Panc1 (cell line): ENCODE results near the gene SPTBN1. TPM values are rescaled to one million over a fixed set of nuclear protein-coding genes. Genes with fewer than 3 reads are reported as not detected.

Source experiments
- ATAC-seq: fragments of 200-7000 bp; cut with Tn5 transposase; 2 replicates; pipeline ENCODE4 v1.9.1; 2020; ENCODE audit warnings: mild to moderate bottlenecking, moderate library complexity
- BruUV-seq: library from RNA; stranded (reverse); fragments of 400-500 nt; replicated peaks from 2 replicates; lab custom pipeline; 2021; lab: Mats Ljungman, UMichigan
- CTCF ChIA-PET: fragments of 300-600 bp; sonication (Branson Sonifier 250); formaldehyde crosslinking; loops from one replicate; lab custom pipeline; 2022; ENCODE audit warnings: antibody characterized with exemption; lab: Charles Lee
- POLR2A ChIA-PET: fragments of 300-600 bp; sonication (Branson Sonifier 250); formaldehyde crosslinking; loops from one replicate; lab custom pipeline; 2022; ENCODE audit warnings: antibody characterized with exemption; lab: Charles Lee
- DNase-seq: peaks from one replicate; pipeline ENCODE4 v3.0.0-alpha.2; 2010; ENCODE audit warnings: low read depth, low spot score
- H3K27ac ChIP-seq: 2 replicates; pipeline ENCODE4 v1.5.1; 2011; ENCODE audit warnings: mild to moderate bottlenecking, low read length, inconsistent platforms
- H3K27me3 ChIP-seq: fragments of 200-500 bp; sonication (Bioruptor generic); 2 replicates; pipeline ENCODE4 v1.6.0; 2014; ENCODE audit warnings: low read length, inconsistent platforms; ENCODE audit not compliant: control insufficient read depth, insufficient read depth
- H3K36me3 ChIP-seq: fragments of 200-500 bp; sonication (Bioruptor generic); 2 replicates; pipeline ENCODE4 v1.5.1; 2014; ENCODE audit warnings: inconsistent platforms, mild to moderate bottlenecking, low read length, moderate library complexity; ENCODE audit not compliant: control insufficient read depth, insufficient read depth
- H3K4me1 ChIP-seq: 2 replicates; pipeline ENCODE4 v1.5.1; 2011; ENCODE audit warnings: inconsistent platforms, mild to moderate bottlenecking, low read length, moderate library complexity; ENCODE audit not compliant: control insufficient read depth, insufficient read depth
- H3K4me3 ChIP-seq, 2 experiments: 2 replicates each; pipeline ENCODE4 v1.5.1; 2011 to 2012; ENCODE audit warnings: low read depth in 2 of 2, low read length in 2 of 2, mild to moderate bottlenecking in 2 of 2, inconsistent platforms in 1 of 2, moderate library complexity in 1 of 2
- H3K9me3 ChIP-seq: fragments of 200-500 bp; sonication (Bioruptor generic); 2 replicates; pipeline ENCODE4 v1.5.1; 2014; ENCODE audit warnings: low read depth, mild to moderate bottlenecking, inconsistent platforms, low read length, moderate library complexity; ENCODE audit not compliant: control insufficient read depth, insufficient read depth
- CTCF ChIP-seq: fragments of 450-650 bp; IDR thresholded peaks from 2 replicates; pipeline ENCODE4 v1.5.1; 2017; ENCODE audit warnings: mild to moderate bottlenecking
- POLR2AphosphoS5 ChIP-seq: IDR thresholded peaks from 2 replicates; pipeline ENCODE4 v1.6.1; 2012; ENCODE audit warnings: mild to moderate bottlenecking, low read depth, low read length, moderate library complexity
- REST ChIP-seq, 2 experiments: IDR thresholded peaks; 2 replicates each; pipeline ENCODE4 v1.6.1; 2011 to 2012; ENCODE audit warnings: low read depth in 2 of 2, control low read depth in 1 of 2, low read length in 1 of 2, mild to moderate bottlenecking in 1 of 2, moderate library complexity in 1 of 2; ENCODE audit not compliant: insufficient read depth in 1 of 2
- SIN3A ChIP-seq: IDR thresholded peaks from 2 replicates; pipeline ENCODE4 v1.6.1; 2012; ENCODE audit warnings: low read depth, mild to moderate bottlenecking, low read length, moderate library complexity, borderline replicate concordance; ENCODE audit not compliant: insufficient read depth
- TCF7L2 ChIP-seq: IDR thresholded peaks from 2 replicates; pipeline ENCODE4 v1.6.1; 2011; ENCODE audit warnings: mild to moderate bottlenecking, low read depth, low read length, inconsistent platforms
- in situ Hi-C: cut with HindIII; loops from 2 replicates; pipeline ENCODE4 v1.10.0; 2016; ENCODE audit warnings: low sequenced_read_pairs, low pct_unique_long_range_greater_than_20kb
- intact Hi-C: fragments of 100-400 bp; cut with micrococcal nuclease; formaldehyde crosslinking; loops from one replicate; pipeline ENCODE4 v1.10.0; 2022; ENCODE audit not compliant: unreplicated experiment
- total RNA-seq: library from RNA; stranded (reverse); gene quantifications from one replicate; pipeline ENCODE4 v1.2.1, GENCODE V29; 2021; ENCODE audit not compliant: unreplicated experiment

SPTBN1 gene
- total RNA-seq, 1 experiment from 2014 or later: 169 TPM

GRCh38 chr2:54638103-54638502 lies 182.0 kb downstream of the SPTBN1 start:
- ChIA-PET CTCF (interaction anchor here (0.6 kb wide), 1 partner anchor 151 kb away, joined by 5 read pairs; no protein-coding TSS in a partner anchor), POLR2A (no interaction called here)
- intact Hi-C loops (no loop called here), in situ Hi-C loops (no loop called here)
- Histone ChIP-seq H3K4me1 (peaks cover 6% of the 10 kb centered on the region; the same call in 1 of the 2 replicates), H3K4me3 (no peak overlapping the region), H3K27ac (no peak overlapping the region), H3K36me3 (peaks cover 33% of the 10 kb centered on the region), H3K27me3 (no peaks in the 10 kb centered on the region), H3K9me3 (no peaks in the 10 kb centered on the region)
- no TSS peak for BruUV-seq
- TF ChIP-seq SIN3A (no peak), REST (IDR thresholded peaks at IDR 0.05; ENCODE audit: insufficient read depth in 1 of 2, low read depth in 2 of 2, low read length in 1 of 2) (no peak), POLR2AphosphoS5 (no peak)
- ATAC-seq (no peak), DNase-seq (no peak)

GRCh38 chr2:54638774-54639187 lies 182.7 kb downstream of the SPTBN1 start:
- DNase-seq: no peak
- no peaks in the 10 kb centered on the region for H3K27me3 ChIP-seq
- H3K4me1 ChIP-seq: peaks cover 2% of the 10 kb centered on the region; the same call in 1 of the 2 replicates
- TF ChIP-seq POLR2AphosphoS5: no peak
- TF ChIP-seq CTCF: no peak
- no peak for TF ChIP-seq SIN3A
- TF ChIP-seq TCF7L2: no peak
- TF ChIP-seq REST (IDR thresholded peaks at IDR 0.05; ENCODE audit: insufficient read depth in 1 of 2, low read depth in 2 of 2, low read length in 1 of 2): no peak
- POLR2A ChIA-PET: interaction anchor here (0.6 kb wide), 1 partner anchor 41 kb away, joined by 7 read pairs; no protein-coding TSS in a partner anchor
- no peak for ATAC-seq
- intact Hi-C loops (no loop called here), in situ Hi-C loops (no loop called here)
- H3K9me3 ChIP-seq: no peaks in the 10 kb centered on the region
- BruUV-seq: TSS peak; percentile 31
- no peak overlapping the region for H3K4me3 ChIP-seq
- no peak overlapping the region for H3K27ac ChIP-seq
- peaks cover 36% of the 10 kb centered on the region for H3K36me3 ChIP-seq
- CTCF ChIA-PET: no interaction called here
